Neural progenitor cell (in vitro differentiated cells): ENCODE measurements around the gene FAM72C. TPM values are rescaled to one million over a fixed set of nuclear protein-coding genes. Genes with fewer than 3 reads are reported as not detected.
"Not testable (repeated sequence)": the region's sequence is repeated elsewhere in the genome, so short reads cannot be mapped to it uniquely, and the experiment has no call there.

Experiments used
- DNase-seq: peaks from one replicate; pipeline ENCODE4 v3.0.0-alpha.2; 2016; ENCODE audit warnings: low spot score
- H2AFZ ChIP-seq: fragments of 200-600 bp; sonication (generic); replicated peaks from 2 replicates; pipeline ENCODE4 v1.6.1; 2016; ENCODE audit warnings: antibody characterized with exemption
- H3F3A ChIP-seq: fragments of 200-600 bp; sonication (generic); 2 replicates; pipeline ENCODE4 v1.6.1; 2016; ENCODE audit warnings: antibody characterized with exemption, low read depth
- H3K27ac ChIP-seq: fragments of 200-600 bp; sonication (generic); 2 replicates; pipeline ENCODE4 v1.5.1; 2016; ENCODE audit warnings: mild to moderate bottlenecking
- H3K27me3 ChIP-seq: fragments of 200-600 bp; sonication (generic); 2 replicates; pipeline ENCODE4 v1.6.1; 2016; ENCODE audit warnings: mild to moderate bottlenecking, moderate library complexity
- H3K36me3 ChIP-seq: fragments of 200-600 bp; sonication (generic); 2 replicates; pipeline ENCODE4 v1.5.1; 2016
- H3K4me1 ChIP-seq: fragments of 200-600 bp; sonication (generic); 2 replicates; pipeline ENCODE4 v1.6.1; 2016; ENCODE audit warnings: mixed run types
- H3K4me2 ChIP-seq: fragments of 200-600 bp; sonication (generic); 2 replicates; pipeline ENCODE4 v1.6.1; 2016
- H3K4me3 ChIP-seq: fragments of 200-600 bp; sonication (generic); 2 replicates; pipeline ENCODE4 v1.5.1; 2016
- H3K79me2 ChIP-seq: fragments of 200-600 bp; sonication (generic); 2 replicates; pipeline ENCODE4 v1.6.1; 2016; ENCODE audit warnings: low read depth
- H3K9ac ChIP-seq: fragments of 200-600 bp; sonication (generic); 2 replicates; pipeline ENCODE4 v1.6.1; 2016
- H3K9me3 ChIP-seq: fragments of 200-600 bp; sonication (generic); 2 replicates; pipeline ENCODE4 v1.5.1; 2016; ENCODE audit warnings: low read depth
- H4K20me1 ChIP-seq: fragments of 200-600 bp; sonication (generic); 2 replicates; pipeline ENCODE4 v1.6.1; 2016; ENCODE audit warnings: low read depth
- H3K27ac Mint-ChIP-seq: 3 replicates; pipeline ENCODE4 v1.8.0; 2021; ENCODE audit warnings: mixed read lengths
- H3K27me3 Mint-ChIP-seq: 2 replicates; pipeline ENCODE4 v1.8.0; 2022; ENCODE audit warnings: low read depth, mild to moderate bottlenecking, inconsistent platforms, moderate library complexity, mixed read lengths; ENCODE audit not compliant: insufficient read depth
- H3K36me3 Mint-ChIP-seq: 3 replicates; pipeline ENCODE4 v1.8.0; 2021; ENCODE audit warnings: mixed read lengths
- H3K4me1 Mint-ChIP-seq: 3 replicates; pipeline ENCODE4 v1.8.0; 2021; ENCODE audit warnings: mixed read lengths
- H3K4me3 Mint-ChIP-seq: 3 replicates; pipeline ENCODE4 v1.8.0; 2021; ENCODE audit warnings: mild to moderate bottlenecking, moderate library complexity, mixed read lengths
- H3K9me3 Mint-ChIP-seq: 3 replicates; pipeline ENCODE4 v1.8.0; 2020; ENCODE audit warnings: mixed read lengths
- total RNA-seq: library from RNA; depleted of rRNA; stranded (reverse); fragments of >200 nt; gene quantifications from 2 replicates; pipeline ENCODE4 v1.2.3, GENCODE V29; 2015; ENCODE audit warnings: low replicate concordance

Gene FAM72C
- total RNA-seq, 1 donor from 2014 or later, result 14.8 TPM

GRCh38 chr1:143989719-143990118 is 17.9 kb upstream of the FAM72C start:
- not testable (repeated sequence) for H3K4me3 Mint-ChIP-seq, H3K9me3 Mint-ChIP-seq, H3K27ac ChIP-seq, H3K4me3 ChIP-seq, H3K4me1 ChIP-seq, H3K27me3 ChIP-seq, DNase-seq, H3K79me2 ChIP-seq, H3K4me1 Mint-ChIP-seq, H3K27me3 Mint-ChIP-seq, H3K27ac Mint-ChIP-seq, H3K9me3 ChIP-seq, H3K4me2 ChIP-seq, H3K36me3 ChIP-seq, H3F3A ChIP-seq, H4K20me1 ChIP-seq, H3K36me3 Mint-ChIP-seq, H2AFZ ChIP-seq, H3K9ac ChIP-seq

DNA sequence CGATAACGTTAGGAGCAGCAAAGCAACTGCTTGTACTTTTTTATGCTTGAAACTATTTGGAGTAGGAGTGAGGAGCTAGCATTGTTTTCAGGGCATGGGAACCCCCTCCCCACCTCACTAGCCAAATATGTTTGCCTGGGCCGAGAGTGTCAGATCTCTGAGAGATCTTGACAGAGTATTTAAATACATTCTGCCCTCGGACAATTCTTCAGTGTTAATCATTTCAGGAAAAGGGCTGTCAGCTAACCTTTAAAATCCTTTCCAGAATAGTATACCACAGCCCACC is 17.6 kb upstream of the FAM72C start:
- H3K4me3 ChIP-seq, H3K4me1 ChIP-seq, H3K9ac ChIP-seq, H3K27ac ChIP-seq, H3K36me3 Mint-ChIP-seq, H3K9me3 ChIP-seq, H3K4me1 Mint-ChIP-seq, H3K4me3 Mint-ChIP-seq, H3K4me2 ChIP-seq, H3K27ac Mint-ChIP-seq, H3K9me3 Mint-ChIP-seq, H3K27me3 ChIP-seq, H2AFZ ChIP-seq, H3F3A ChIP-seq, H3K27me3 Mint-ChIP-seq, H4K20me1 ChIP-seq, H3K36me3 ChIP-seq, H3K79me2 ChIP-seq, DNase-seq: not testable (repeated sequence)

- not testable (repeated sequence) for H3K4me3 Mint-ChIP-seq, H4K20me1 ChIP-seq, H3K4me2 ChIP-seq, H3K36me3 Mint-ChIP-seq, H3K4me1 ChIP-seq, H3K9ac ChIP-seq, H3K27me3 Mint-ChIP-seq, H3K9me3 Mint-ChIP-seq, H3K27me3 ChIP-seq, H3K4me1 Mint-ChIP-seq, H3K36me3 ChIP-seq, H2AFZ ChIP-seq, DNase-seq, H3K27ac Mint-ChIP-seq, H3K27ac ChIP-seq, H3F3A ChIP-seq, H3K9me3 ChIP-seq, H3K4me3 ChIP-seq, H3K79me2 ChIP-seq
Observed at GRCh38 chr1:143988602-143989426, 17.0 kb upstream of the FAM72C start.

DNA sequence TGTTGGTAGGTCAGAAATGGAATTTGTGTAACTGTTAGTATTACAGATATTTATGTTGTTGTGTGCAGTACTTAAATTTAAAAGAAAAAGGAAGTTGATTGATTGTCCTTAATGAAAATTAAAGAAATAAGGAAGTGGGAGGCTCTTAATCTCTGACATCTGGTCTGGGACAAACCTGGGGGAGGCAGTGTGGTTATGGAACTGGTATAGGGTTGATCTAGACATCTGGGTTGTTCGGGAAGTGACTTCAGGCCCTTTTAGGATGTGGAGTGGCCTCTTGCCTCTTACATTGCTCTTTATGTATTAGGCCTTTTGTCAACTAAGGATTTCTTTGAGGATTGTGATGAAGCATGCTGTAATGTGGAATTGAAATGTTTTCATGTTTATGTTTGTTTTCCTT is 16.1 kb upstream of the FAM72C start:
- H3K4me3 Mint-ChIP-seq, H3K36me3 Mint-ChIP-seq, H3K27ac ChIP-seq, H4K20me1 ChIP-seq, H3K4me3 ChIP-seq, H3K4me1 ChIP-seq, H3F3A ChIP-seq, H2AFZ ChIP-seq, H3K4me2 ChIP-seq, H3K79me2 ChIP-seq, H3K27me3 ChIP-seq, H3K9me3 Mint-ChIP-seq, H3K27ac Mint-ChIP-seq, DNase-seq, H3K9ac ChIP-seq, H3K27me3 Mint-ChIP-seq, H3K36me3 ChIP-seq, H3K9me3 ChIP-seq, H3K4me1 Mint-ChIP-seq: not testable (repeated sequence)

DNA sequence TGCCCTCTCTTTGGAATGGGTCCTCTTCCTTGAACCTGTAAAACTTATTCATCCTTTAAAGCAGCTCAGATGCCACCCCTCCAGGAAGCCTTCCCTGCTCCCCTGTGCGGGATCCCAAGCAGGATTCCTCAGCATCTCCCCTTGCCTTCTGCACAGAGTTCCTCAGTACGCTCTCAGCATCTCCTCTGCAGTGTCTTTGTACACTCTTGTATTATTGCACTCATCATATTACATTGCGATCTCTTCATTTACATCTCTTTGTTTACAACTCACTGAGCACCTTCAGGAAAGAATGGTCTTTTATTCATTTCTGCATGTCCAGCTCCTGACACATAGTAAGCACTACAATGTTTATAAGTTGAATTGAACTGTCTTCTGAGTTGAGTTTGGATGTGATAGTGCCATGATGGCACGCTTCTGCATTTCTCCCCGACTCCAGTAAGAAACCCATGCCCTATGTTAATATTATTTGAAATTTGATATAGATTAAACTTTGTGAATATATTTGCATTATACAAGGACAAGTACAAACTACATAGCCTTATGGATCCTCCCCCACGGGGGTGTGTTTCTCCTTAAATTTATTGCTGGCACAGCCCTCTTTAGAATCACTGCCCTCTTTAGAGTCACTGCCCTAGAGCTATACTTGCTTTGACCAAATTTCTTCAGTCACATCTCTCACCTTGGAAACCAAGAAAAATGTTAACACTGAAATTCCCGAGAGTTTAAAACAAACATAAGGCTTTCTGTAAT is 13.1 kb upstream of the FAM72C start:
- H3K27me3 ChIP-seq, H3K36me3 ChIP-seq, H3K9me3 ChIP-seq, H3F3A ChIP-seq, H3K4me3 ChIP-seq, H3K9me3 Mint-ChIP-seq, H3K27ac ChIP-seq, H3K4me3 Mint-ChIP-seq, H3K4me2 ChIP-seq, DNase-seq, H3K4me1 ChIP-seq, H3K9ac ChIP-seq, H4K20me1 ChIP-seq, H3K4me1 Mint-ChIP-seq, H3K79me2 ChIP-seq, H3K27me3 Mint-ChIP-seq, H2AFZ ChIP-seq, H3K27ac Mint-ChIP-seq, H3K36me3 Mint-ChIP-seq: not testable (repeated sequence)

GRCh38 chr1:143974416-143974815 is 2.6 kb upstream of the FAM72C start:
- not testable (repeated sequence) for H3K9me3 Mint-ChIP-seq, H4K20me1 ChIP-seq, H3K4me1 ChIP-seq, H3K36me3 ChIP-seq, H3K27ac Mint-ChIP-seq, DNase-seq, H3K36me3 Mint-ChIP-seq, H3K27me3 Mint-ChIP-seq, H3K79me2 ChIP-seq, H3K9ac ChIP-seq, H3K27me3 ChIP-seq, H3K9me3 ChIP-seq, H3F3A ChIP-seq, H2AFZ ChIP-seq, H3K27ac ChIP-seq, H3K4me1 Mint-ChIP-seq
- H3K4me3 Mint-ChIP-seq, result peak overlapping the region; percentile 90
- Histone ChIP-seq H3K4me3 (peak overlapping the region; percentile 34), H3K4me2 (peak overlapping the region; percentile 49)

GRCh38 chr1:143973876-143974414 is 2.2 kb upstream of the FAM72C start:
- H3K36me3 ChIP-seq, H3K4me1 ChIP-seq, DNase-seq, H3K79me2 ChIP-seq, H3K9me3 Mint-ChIP-seq, H3K36me3 Mint-ChIP-seq, H2AFZ ChIP-seq, H4K20me1 ChIP-seq, H3K27ac Mint-ChIP-seq, H3K9ac ChIP-seq, H3K4me1 Mint-ChIP-seq, H3K9me3 ChIP-seq, H3K27me3 ChIP-seq, H3K27ac ChIP-seq, H3F3A ChIP-seq, H3K27me3 Mint-ChIP-seq: not testable (repeated sequence)
- Histone ChIP-seq H3K4me2 (peak overlapping the region; percentile 49), H3K4me3 (peak overlapping the region; percentile 38)
- peak overlapping the region; percentile 97 for H3K4me3 Mint-ChIP-seq

DNA sequence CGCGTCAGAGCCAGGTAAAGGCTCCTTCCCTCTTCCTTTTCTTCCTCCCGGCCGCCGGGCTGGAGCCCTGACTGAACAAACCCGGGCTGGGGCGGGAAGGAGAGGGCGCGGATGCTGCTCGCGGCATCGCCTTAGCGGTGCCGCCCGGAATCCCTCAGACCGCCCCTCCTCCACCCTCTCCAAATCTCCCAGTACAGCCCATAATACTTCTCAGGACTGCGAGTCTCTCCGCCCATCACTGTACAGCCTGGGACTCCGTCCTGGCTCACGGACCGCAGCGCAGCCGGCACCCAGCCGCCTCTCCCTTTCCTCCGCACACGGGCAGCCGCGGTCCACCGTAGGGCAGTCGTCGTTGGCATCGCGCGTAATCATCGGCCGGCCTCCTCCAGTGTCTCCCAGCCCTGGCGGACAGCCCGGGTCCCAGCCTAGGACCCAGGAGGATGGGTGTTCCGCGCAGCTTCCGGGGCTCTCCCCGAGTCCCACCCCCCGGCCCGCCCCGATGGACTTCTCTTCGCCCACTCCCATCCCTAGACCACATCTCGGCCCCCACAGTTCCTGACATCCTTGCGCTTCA is 1.1 kb upstream of the FAM72C start:
- DNase-seq, H3K4me2 ChIP-seq, H3K9ac ChIP-seq, H3K9me3 ChIP-seq, H3K4me1 ChIP-seq, H3K27me3 ChIP-seq, H3K36me3 ChIP-seq, H2AFZ ChIP-seq, H3K36me3 Mint-ChIP-seq, H3K9me3 Mint-ChIP-seq, H3K27ac ChIP-seq, H3K79me2 ChIP-seq, H3F3A ChIP-seq, H3K27ac Mint-ChIP-seq, H3K4me3 Mint-ChIP-seq, H4K20me1 ChIP-seq, H3K4me1 Mint-ChIP-seq, H3K27me3 Mint-ChIP-seq, H3K4me3 ChIP-seq: not testable (repeated sequence)
